HG03558 (cell line): Measurements from ENCODE around the gene PLAAT1.

Source experiments
- ATAC-seq: cut with Tn5 transposase; IDR thresholded peaks from one replicate; pipeline ENCODE4 v1.9.1; 2021; ENCODE audit warnings: moderate number of reproducible peaks; ENCODE audit not compliant: unreplicated experiment; ENCODE audit errors: extremely low read depth

The PLAAT1 gene

DNA sequence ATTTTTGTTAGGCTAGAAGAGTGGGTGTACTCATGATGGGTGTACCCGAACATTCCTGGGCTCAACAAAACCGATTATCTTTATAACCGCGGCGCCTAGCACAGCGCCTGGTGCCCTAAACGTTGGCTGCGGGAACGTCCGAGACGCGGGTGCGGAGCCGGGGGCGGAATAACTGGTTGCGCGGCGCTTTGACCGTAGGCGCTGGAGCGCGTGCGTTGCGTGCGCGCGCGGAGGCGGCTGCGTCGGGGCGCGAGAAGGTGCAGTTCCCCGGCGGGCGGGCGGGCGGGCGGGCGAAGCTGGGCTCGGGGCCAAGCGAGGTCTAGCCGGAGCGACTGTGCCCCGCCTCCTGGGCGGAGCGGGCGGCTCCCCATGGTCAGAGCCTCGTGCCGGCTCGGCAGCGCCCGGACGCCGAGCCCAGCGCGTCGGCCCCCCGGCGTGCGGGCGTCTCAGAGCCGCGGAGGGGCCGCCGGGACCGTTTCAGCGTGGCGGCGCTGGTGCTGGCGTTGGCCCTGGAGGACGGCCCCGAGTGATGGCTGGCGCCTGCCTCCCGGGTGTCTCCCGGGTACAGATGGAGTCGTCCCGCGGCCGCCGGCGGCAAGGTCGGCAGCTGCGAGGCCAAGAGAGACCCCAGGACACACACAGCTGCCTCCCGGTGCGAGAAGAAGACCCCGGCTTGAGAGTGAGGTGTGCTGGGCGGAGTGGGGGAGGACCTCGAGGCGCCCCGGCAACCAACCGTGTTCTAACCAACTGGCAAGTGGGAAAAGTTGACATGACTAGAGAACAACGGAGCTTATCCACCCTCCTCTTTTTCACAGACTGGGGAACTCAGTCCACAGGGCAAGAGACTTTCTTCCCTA, at the start of gene PLAAT1:
Gene PLAAT1, plus strand, starts transcription at position 373 of the 857 bp plus-strand sequence. CDS start 14,429 bp downstream, outside the sequence.
- ATAC-seq, result no peak

- no peak for ATAC-seq
Observed at GRCh38 chr3:193194371-193194770, 46.7 kb upstream of the PLAAT1 start.

DNA sequence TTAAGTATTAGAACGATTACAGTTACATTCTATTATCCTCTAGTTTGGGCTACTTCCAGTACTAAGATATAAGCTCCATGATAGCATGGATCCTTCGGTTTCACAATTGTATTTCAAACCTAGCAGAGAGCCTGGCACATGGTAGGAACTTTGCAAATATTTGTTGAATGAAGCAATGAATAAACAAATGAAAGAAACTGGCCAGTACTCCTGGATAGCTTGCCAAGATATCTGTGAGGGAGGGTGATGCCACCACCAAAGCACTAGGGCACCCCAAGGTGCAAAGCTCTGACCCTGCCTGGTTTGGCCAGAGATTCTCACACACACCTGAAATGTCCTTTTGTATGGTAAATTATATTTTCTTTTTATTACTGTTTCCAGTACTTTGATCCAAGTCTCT, 44.3 kb upstream of the PLAAT1 start:
- no peak for ATAC-seq

GRCh38 chr3:193207290-193208273, 33.4 kb upstream of the PLAAT1 start:
- no peak for ATAC-seq

DNA sequence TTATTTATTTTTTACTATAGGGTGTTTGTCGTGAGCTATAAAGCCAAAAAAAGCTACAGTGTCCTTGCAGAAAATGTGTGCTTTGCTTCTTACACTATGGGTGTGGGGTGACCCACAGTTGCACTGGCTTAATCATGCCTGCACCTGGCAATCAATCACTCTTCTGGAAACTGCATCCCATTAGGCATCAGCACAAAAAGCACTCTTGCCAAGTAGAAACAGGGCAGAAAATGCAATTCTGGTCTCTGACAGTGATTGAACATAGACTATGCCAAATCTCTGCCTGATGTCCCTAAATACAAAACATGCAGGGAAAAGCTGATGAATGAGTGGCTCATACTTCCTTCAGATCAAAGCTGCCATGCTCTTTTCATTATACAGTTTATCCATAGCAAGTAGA, 30.4 kb upstream of the PLAAT1 start:
- ATAC-seq, result no peak

GRCh38 chr3:193211173-193211572, 29.8 kb upstream of the PLAAT1 start:
- no peak for ATAC-seq

DNA sequence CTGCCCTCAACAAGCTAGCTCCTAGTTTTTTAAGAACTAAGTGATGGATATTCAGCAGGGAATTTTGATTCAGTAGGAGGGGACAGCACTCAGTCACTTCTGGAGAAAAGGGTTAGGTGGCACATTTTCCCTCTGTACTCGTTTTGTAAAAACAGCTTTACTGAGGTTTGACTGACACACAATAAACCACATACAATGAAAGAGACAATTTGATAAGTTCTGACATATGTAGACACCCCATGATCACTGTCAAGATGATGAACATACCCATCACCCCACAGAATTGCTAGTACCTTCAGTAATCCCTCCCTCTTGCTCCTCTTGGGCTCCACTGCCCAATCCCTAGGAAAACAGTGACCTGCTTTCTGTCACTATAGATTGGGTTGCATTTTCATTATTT, 29.0 kb upstream of the PLAAT1 start:
- ATAC-seq, result no peak

DNA sequence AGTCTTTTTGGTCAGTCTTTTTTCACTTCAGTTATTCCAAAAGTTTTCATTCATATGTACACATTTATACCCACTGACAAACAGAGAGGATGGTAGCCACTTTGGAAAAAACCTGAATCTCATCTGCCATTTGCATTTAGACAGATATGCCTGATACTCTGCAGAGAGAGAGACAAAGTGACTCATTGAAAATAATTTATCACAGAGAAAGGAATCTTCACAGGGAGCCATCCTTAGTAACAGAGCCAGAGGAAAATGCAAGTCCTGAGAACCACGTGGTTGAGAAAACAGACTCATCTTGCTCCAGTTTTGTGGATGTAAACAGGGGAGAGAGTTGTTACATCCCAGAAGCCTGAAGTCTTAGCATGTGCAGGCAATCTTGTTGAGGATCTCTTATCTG, 28.2 kb upstream of the PLAAT1 start:
- ATAC-seq, result no peak

DNA sequence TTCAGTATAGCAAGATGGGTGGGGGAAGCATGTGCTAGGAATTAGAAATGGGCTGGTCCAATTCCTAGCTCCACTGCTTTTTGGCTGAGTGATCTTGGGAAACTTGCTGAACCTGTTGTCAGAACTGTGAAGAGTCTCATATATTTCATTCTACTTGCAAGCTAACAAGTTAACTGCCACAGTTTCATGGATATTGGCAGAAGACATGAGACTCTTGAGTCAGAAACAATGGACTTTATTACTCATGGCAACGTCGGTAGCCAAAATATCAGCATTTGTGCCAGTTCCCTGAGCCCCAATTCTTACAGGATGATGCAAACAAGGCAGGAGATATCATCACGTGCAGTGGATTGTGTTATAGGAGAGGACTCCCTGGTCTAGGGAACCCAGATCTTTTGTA, 26.6 kb upstream of the PLAAT1 start:
- ATAC-seq, result no peak

GRCh38 chr3:193225302-193226125, 15.5 kb upstream of the PLAAT1 start:
- ATAC-seq, result no peak

- no peak for ATAC-seq
Observed at GRCh38 chr3:193228206-193228605, 12.8 kb upstream of the PLAAT1 start.

GRCh38 chr3:193229851-193230420, 11.1 kb upstream of the PLAAT1 start:
- no peak for ATAC-seq

DNA sequence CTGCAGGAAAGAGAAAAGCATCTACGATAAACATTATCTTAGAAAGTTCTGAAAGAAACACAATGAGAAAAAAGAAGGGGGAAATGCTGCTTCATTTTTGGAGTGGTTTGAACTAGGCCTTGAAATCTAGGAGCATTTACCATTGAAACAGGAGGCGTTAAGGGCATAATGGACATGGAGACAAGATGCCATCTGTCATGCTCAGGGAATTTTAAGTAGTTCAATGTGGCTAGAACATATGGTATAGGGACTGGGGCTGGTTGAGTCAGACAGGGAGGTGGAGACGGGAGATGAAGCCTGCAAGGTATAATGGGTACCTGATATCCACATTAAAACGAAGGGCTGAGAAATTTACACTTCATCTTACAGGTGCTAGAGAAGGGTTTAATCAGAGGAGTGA, 10.4 kb upstream of the PLAAT1 start:
- no peak for ATAC-seq

GRCh38 chr3:193231201-193231600, 9.8 kb upstream of the PLAAT1 start:
- ATAC-seq, result no peak

DNA sequence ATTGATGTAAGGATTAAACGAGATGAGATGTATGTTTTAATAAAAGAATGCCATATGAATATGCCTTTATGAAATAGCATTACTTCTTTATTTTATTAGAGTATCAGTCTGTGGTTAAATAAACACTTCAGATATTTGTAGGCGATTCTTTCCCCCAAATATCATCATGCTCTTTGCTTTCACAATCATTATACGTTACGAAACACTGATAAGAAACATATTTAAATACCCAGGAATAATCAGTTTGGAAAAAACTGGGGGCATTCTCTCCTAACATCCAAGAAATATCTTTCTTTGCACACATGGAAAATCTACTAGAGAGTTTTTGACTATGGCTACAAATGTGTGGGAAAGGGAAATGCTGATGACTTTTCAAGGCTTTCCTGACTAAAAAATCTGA, 4.4 kb upstream of the PLAAT1 start:
- no peak for ATAC-seq

DNA sequence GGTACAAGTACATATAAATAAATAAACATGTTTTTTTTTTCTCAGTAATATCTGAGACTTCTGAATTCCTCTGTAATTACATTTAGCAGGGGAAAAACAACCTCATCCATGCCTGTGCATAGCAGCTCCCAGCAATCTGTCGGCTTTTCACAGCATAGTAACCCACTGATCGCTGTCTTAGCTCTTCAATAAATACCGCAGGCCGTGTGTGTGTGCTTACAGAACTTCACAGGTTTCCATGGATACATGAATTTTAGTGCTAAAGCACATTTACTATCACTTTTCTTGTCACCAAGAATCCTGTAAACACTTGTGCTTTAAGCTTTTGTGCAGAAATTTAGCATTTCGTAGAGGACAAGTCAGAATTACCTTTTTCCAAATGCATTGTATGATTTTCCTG, 4.0 kb upstream of the PLAAT1 start:
- no peak for ATAC-seq

DNA sequence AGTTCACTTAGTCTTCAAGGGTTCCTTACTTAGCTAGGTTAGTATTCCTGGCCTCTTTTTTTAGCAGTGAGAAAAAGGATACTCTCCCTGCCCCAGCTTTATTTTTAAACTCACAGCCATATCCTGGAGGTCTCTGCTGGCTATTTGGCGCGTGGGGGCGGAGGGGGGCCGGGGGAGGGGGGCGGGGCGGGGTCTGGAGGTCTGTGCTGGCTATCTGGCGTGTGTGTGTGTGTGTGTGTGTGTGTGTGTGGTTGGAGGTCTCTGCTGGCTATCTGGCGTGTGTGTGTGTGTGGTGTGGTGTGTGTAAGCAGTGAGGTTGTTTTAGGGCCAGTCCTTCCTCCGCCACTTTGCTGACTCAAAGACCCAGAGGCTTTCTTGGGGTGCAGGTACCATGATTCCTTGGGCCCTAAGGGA, 579 bp upstream of the PLAAT1 start:
- no peak for ATAC-seq

- ATAC-seq, result no peak
Observed at GRCh38 chr3:193241716-193242115, 694 bp downstream of the PLAAT1 start.

- no peak for ATAC-seq
Observed at GRCh38 chr3:193243571-193243970, 2.5 kb downstream of the PLAAT1 start.
